GM06990 (cell line): Measurements from ENCODE around the gene BHLHE23.

Source experiments
- DNase-seq: peaks from one replicate; pipeline ENCODE4 v3.0.0-alpha.2; 2011; ENCODE audit not compliant: insufficient read length; ENCODE audit errors: extremely low read depth
- H3K27me3 ChIP-seq: replicated peaks from 2 replicates; pipeline ENCODE4 v1.6.0; 2011; ENCODE audit warnings: low read length; ENCODE audit not compliant: control insufficient read depth, insufficient read depth
- H3K36me3 ChIP-seq: 2 replicates; pipeline ENCODE4 v1.5.1; 2011; ENCODE audit warnings: low read length; ENCODE audit not compliant: control insufficient read depth, insufficient read depth
- H3K4me3 ChIP-seq: replicated peaks from 2 replicates; pipeline ENCODE4 v1.5.1; 2011; ENCODE audit warnings: low read depth, mild to moderate bottlenecking, control low read depth, low read length
- TF ChIP-seq, protein P1 (sequence below): IDR thresholded peaks from 2 replicates; pipeline ENCODE4 v1.5.1; 2011; ENCODE audit warnings: low read length, control low read depth, mild to moderate bottlenecking, inconsistent platforms; ENCODE audit not compliant: insufficient read depth, poor library complexity, severe bottlenecking

Gene BHLHE23

DNA sequence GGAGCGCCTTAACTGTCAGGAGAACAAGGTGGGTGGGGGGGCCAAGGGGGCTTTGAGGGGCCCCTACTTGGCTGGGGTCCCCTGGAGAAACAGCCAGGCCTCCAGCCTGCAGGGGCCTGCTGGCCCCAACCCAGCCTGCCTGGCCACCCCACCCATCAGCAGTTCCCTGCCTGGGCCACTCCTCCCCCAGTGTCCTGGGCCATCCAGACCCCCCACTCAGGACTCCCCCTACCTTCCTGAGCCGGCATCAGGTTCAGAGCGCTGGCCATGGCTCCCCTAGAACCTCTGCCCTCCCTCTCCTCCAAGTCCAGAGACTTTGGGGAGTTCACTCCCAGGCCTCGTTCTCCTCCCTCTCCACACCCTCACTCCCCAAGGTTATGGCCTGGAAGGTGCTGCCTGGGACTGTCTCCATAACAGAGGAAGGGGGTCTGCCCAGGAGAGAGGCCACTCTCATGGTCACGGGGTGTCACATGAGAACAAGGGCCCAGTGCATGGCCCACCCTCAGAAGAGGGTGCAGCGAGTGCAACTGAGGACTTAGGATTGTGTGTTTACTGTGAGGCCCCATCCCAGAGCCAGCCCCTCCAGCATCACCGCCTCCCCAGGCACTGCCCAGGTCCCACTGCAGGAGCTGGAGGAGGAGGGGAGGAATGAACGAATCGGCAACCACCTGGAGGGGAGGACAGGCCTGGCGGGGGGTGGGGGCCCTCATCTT is 48.2 kb downstream of the BHLHE23 start:
- DNase-seq = no peak
- Histone ChIP-seq H3K27me3 (no peaks in the 10 kb centered on the region), H3K4me3 (no peak overlapping the region), H3K36me3 (peaks cover 39% of the 10 kb centered on the region)
- TF ChIP-seq, protein P1, sequence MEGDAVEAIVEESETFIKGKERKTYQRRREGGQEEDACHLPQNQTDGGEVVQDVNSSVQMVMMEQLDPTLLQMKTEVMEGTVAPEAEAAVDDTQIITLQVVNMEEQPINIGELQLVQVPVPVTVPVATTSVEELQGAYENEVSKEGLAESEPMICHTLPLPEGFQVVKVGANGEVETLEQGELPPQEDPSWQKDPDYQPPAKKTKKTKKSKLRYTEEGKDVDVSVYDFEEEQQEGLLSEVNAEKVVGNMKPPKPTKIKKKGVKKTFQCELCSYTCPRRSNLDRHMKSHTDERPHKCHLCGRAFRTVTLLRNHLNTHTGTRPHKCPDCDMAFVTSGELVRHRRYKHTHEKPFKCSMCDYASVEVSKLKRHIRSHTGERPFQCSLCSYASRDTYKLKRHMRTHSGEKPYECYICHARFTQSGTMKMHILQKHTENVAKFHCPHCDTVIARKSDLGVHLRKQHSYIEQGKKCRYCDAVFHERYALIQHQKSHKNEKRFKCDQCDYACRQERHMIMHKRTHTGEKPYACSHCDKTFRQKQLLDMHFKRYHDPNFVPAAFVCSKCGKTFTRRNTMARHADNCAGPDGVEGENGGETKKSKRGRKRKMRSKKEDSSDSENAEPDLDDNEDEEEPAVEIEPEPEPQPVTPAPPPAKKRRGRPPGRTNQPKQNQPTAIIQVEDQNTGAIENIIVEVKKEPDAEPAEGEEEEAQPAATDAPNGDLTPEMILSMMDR = no peak

DNA sequence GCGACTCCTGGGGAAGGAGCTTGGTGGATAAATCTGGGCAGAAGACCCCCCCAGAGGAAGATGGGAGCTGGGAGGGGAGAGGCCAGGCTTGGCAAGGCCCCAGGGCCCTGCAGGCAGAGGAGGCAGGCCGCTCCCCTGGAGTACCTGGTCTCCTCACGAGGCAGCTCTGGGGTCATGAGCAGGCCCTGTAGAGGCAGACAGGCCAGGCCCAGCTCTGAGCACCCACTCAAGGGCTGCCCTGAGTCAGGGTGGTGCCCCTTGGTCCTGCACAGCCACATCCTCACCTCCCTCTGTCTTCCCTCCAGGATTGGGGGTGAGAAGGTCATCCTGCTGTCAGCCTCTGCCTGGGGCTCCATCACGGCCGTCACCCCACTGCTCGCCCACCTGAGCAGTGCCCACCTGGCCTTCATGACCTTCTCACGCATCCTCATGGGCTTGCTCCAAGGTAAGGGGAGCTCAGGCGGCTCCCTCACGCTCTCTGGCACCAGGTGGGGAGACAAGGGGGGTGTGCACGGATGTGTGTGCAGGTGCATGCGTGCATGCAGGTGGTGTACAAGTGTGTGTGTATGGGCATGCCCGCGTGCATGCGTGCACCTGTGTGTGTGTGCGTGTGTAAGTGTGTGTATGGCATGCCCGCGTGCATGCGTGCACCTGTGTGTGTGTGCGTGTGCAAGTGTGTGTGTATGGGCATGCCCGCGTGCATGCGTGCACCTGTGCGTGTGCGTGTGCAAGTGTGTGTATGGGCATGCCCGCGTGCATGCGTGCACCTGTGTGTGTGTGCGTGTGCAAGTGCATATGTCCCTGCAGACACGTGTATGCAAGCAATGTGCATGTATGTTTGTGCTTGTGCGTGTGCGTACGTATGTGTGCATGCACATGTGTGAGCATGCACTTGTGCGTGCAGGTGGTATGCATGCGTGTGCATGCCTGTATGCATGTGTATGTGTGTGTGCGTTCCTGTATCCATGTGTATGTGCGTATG is 49.3 kb downstream of the BHLHE23 start:
- Histone ChIP-seq H3K4me3 (no peak overlapping the region), H3K36me3 (peaks cover 34% of the 10 kb centered on the region), H3K27me3 (no peaks in the 10 kb centered on the region)
- DNase-seq = no peak
- TF ChIP-seq, protein P1 = no peak

DNA sequence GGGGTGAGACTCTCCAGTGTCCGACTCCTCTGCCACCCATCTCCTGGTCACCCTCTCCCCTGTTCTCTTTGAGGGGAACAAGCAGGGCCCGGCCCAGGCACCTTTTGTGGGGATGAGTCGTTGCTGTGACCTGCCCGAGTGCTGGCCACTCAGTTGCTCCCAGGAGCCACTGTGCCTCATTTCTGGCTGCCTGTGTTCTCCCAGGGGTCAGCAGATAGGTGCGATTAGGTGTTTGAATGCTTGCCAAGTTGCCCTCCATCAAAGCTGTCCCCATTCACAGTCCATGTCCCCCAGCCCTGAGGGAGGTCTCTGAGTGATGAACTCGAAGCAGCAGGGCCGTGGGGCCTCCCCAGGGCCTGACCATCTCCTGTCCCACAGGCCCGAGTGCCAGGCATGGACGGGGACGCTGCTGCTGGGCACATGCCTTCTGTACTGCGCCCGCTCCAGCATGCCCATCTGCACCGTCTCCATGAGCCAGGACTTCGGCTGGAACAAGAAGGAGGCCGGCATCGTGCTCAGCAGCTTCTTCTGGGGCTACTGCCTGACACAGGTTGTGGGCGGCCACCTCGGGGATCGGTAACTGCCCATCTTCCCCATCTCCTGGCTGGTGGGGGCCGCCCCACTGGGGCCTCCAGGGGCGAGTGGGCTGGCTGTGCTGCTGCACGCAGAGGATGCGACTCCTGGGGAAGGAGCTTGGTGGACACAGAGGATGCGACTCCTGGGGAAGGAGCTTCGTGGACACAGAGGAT is 50.2 kb downstream of the BHLHE23 start:
- H3K36me3 ChIP-seq = peaks cover 34% of the 10 kb centered on the region
- DNase-seq = no peak
- TF ChIP-seq, protein P1 = no peak
- no peak overlapping the region for H3K4me3 ChIP-seq
- H3K27me3 ChIP-seq = no peaks in the 10 kb centered on the region
